Measurements from ENCODE around the gene CARF. TPM values are rescaled to one million over a fixed set of nuclear protein-coding genes. Genes with fewer than 3 reads are reported as not detected.
"Not testable (repeated sequence)": the region's sequence is repeated elsewhere in the genome, so short reads cannot be mapped to it uniquely, and the experiment has no call there.

CARF gene
- total RNA-seq, 1 experiment from 2014 or later, result 5.8 TPM

DNA sequence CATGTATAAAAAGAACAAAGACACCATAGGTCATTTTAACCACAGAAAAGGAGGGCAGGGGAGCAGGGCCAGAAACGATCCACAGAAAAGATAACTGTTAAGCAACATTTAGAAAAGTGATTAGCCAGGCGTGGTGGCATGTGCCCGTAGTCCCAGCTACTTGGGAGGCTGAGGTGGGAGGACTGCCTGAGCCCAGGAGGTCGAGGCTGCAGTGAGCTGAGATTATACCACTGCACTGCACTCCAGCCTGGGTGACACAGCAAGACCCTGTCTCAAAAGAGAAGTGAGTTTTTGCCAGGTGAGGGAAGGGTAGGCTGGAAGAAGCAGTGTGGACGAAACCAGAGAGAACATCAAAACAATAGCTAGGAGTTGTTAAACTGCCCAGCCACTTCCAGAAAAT lies 3.9 kb upstream of the CARF start:
- Mint-ChIP-seq H3K9me3 (ENCODE audit: low read depth, unreplicated experiment) (peaks cover 7% of the 10 kb centered on the region), H3K4me3 (ENCODE audit: low read depth, unreplicated experiment) (no peak overlapping the region), H3K36me3 (ENCODE audit: insufficient read depth, unreplicated experiment) (peaks cover 44% of the 10 kb centered on the region), H3K4me1 (ENCODE audit: low read depth, unreplicated experiment) (peaks cover 20% of the 10 kb centered on the region), H3K27ac (ENCODE audit: unreplicated experiment) (peak overlapping the region; percentile 43), H3K27me3 (ENCODE audit: unreplicated experiment) (no peaks in the 10 kb centered on the region)
- intact Hi-C loops (cut with micrococcal nuclease; ENCODE audit: unreplicated experiment), result no loop called here
- BruUV-seq (replicated peaks), result no TSS peak
- no peak for DNase-seq
- CTCF ChIA-PET, result no interaction called here
- TF ChIP-seq CTCF (IDR thresholded peaks at IDR 0.05; ENCODE audit: unreplicated experiment), result no peak

GRCh38 chr2:202909394-202910192 lies 2.5 kb upstream of the CARF start:
- CTCF ChIA-PET, result no interaction called here
- Mint-ChIP-seq H3K27me3 (ENCODE audit: unreplicated experiment) (no peaks in the 10 kb centered on the region), H3K4me3 (ENCODE audit: low read depth, unreplicated experiment) (peak overlapping the region; percentile 99), H3K27ac (ENCODE audit: unreplicated experiment) (peak overlapping the region; percentile 20), H3K9me3 (ENCODE audit: low read depth, unreplicated experiment) (peaks cover 5% of the 10 kb centered on the region), H3K4me1 (ENCODE audit: low read depth, unreplicated experiment) (peaks cover 20% of the 10 kb centered on the region), H3K36me3 (ENCODE audit: insufficient read depth, unreplicated experiment) (peaks cover 41% of the 10 kb centered on the region)
- TF ChIP-seq CTCF (IDR thresholded peaks at IDR 0.05; ENCODE audit: unreplicated experiment), result no peak
- no peak for DNase-seq
- BruUV-seq (replicated peaks), result no TSS peak
- intact Hi-C loops (cut with micrococcal nuclease; ENCODE audit: unreplicated experiment), result no loop called here

GRCh38 chr2:202910250-202910649 lies 1.8 kb upstream of the CARF start:
- peaks cover 20% of the 10 kb centered on the region for H3K4me1 Mint-ChIP-seq (ENCODE audit: low read depth, unreplicated experiment)
- H3K27me3 Mint-ChIP-seq (ENCODE audit: unreplicated experiment); BruUV-seq (replicated peaks); DNase-seq; H3K9me3 Mint-ChIP-seq (ENCODE audit: low read depth, unreplicated experiment); intact Hi-C loops (cut with micrococcal nuclease; ENCODE audit: unreplicated experiment): not testable (repeated sequence)
- H3K36me3 Mint-ChIP-seq (ENCODE audit: insufficient read depth, unreplicated experiment), result peaks cover 38% of the 10 kb centered on the region
- H3K27ac Mint-ChIP-seq (ENCODE audit: unreplicated experiment), result peak overlapping the region; percentile 20
- H3K4me3 Mint-ChIP-seq (ENCODE audit: low read depth, unreplicated experiment), result peak overlapping the region; percentile 99
- CTCF ChIA-PET, result interaction anchor here (0.5 to 2.0 kb wide), 2 partner anchors 107 to 1932 kb away, joined by 6 to 7 read pairs; no protein-coding TSS in a partner anchor

DNA sequence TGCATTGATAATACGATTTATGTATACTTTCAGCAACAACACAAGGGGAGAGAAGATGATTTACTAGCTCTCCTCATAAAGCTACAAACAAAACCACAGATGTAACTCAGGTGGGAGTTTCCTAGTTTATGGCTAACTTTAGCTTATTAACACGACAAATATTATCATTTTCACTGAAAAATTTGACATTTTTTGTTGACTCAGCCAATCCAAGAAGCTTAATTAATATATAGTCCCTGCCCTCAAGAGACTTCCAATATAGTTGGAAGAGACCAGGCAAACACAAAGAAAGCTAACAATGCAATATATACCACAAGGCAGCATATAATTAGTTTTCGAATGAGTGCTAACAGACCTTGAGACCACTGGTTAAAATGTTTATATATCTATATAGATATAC lies 1.4 kb upstream of the CARF start:
- Mint-ChIP-seq H3K9me3 (ENCODE audit: low read depth, unreplicated experiment) (no peaks in the 10 kb centered on the region), H3K4me3 (ENCODE audit: low read depth, unreplicated experiment) (peak overlapping the region; percentile 99), H3K36me3 (ENCODE audit: insufficient read depth, unreplicated experiment) (peaks cover 34% of the 10 kb centered on the region), H3K27ac (ENCODE audit: unreplicated experiment) (no peak overlapping the region), H3K27me3 (ENCODE audit: unreplicated experiment) (no peaks in the 10 kb centered on the region), H3K4me1 (ENCODE audit: low read depth, unreplicated experiment) (peaks cover 20% of the 10 kb centered on the region)
- intact Hi-C loops (cut with micrococcal nuclease; ENCODE audit: unreplicated experiment), result no loop called here
- TF ChIP-seq CTCF (IDR thresholded peaks at IDR 0.05; ENCODE audit: unreplicated experiment), result no peak
- BruUV-seq (replicated peaks), result no TSS peak
- no peak for DNase-seq
- CTCF ChIA-PET, result interaction anchor here (0.5 to 2.0 kb wide), 3 partner anchors 107 to 1932 kb away, joined by 5 to 7 read pairs (median 6); no protein-coding TSS in a partner anchor

GRCh38 chr2:202911203-202911511 lies 918 bp upstream of the CARF start:
- H3K9me3 Mint-ChIP-seq (ENCODE audit: low read depth, unreplicated experiment), result no peaks in the 10 kb centered on the region
- TF ChIP-seq CTCF (IDR thresholded peaks at IDR 0.05; ENCODE audit: unreplicated experiment), result no peak
- no peak for DNase-seq
- no peaks in the 10 kb centered on the region for H3K27me3 Mint-ChIP-seq (ENCODE audit: unreplicated experiment)
- intact Hi-C loops (cut with micrococcal nuclease; ENCODE audit: unreplicated experiment), result no loop called here
- peak overlapping the region; percentile 99 for H3K4me3 Mint-ChIP-seq (ENCODE audit: low read depth, unreplicated experiment)
- H3K36me3 Mint-ChIP-seq (ENCODE audit: insufficient read depth, unreplicated experiment), result peaks cover 33% of the 10 kb centered on the region
- CTCF ChIA-PET, result interaction anchor here (0.6 to 2.0 kb wide), 2 partner anchors 106 to 134 kb away, joined by 5 to 7 read pairs; no protein-coding TSS in a partner anchor
- peaks cover 20% of the 10 kb centered on the region for H3K4me1 Mint-ChIP-seq (ENCODE audit: low read depth, unreplicated experiment)
- H3K27ac Mint-ChIP-seq (ENCODE audit: unreplicated experiment), result peak overlapping the region; percentile 94
- BruUV-seq (replicated peaks), result no TSS peak

GRCh38 chr2:202912342-202913201 lies 497 bp downstream of the CARF start:
- not testable (repeated sequence) for H3K9me3 Mint-ChIP-seq (ENCODE audit: low read depth, unreplicated experiment); H3K27me3 Mint-ChIP-seq (ENCODE audit: unreplicated experiment)
- H3K4me3 Mint-ChIP-seq (ENCODE audit: low read depth, unreplicated experiment), result peak overlapping the region; percentile 99
- intact Hi-C loops (cut with micrococcal nuclease; ENCODE audit: unreplicated experiment), result loop anchor here (2.0 kb wide), 1 partner anchor 102 kb away; the partner anchor contains the start of gene NBEAL1
- CTCF ChIA-PET, result interaction anchor here (2.0 kb wide), 1 partner anchor 105 kb away, joined by 7 read pairs; no protein-coding TSS in a partner anchor
- TSS peak; percentile 76 for BruUV-seq (replicated peaks)
- DNase-seq, result peak; percentile 16
- peaks cover 20% of the 10 kb centered on the region for H3K4me1 Mint-ChIP-seq (ENCODE audit: low read depth, unreplicated experiment)
- peaks cover 33% of the 10 kb centered on the region for H3K36me3 Mint-ChIP-seq (ENCODE audit: insufficient read depth, unreplicated experiment)
- H3K27ac Mint-ChIP-seq (ENCODE audit: unreplicated experiment), result peak overlapping the region; percentile 94
